Neural cell (in vitro differentiated cells): ENCODE data around the gene CUL2. TPM values are rescaled to one million over a fixed set of nuclear protein-coding genes. Genes with fewer than 3 reads are reported as not detected.

Experiments
- H2AFZ ChIP-seq: fragments of 200-600, 300-800 bp; sonication (generic), shearing (Covaris generic); 2 replicates; pipeline ENCODE4 v1.6.0; 2014; ENCODE audit warnings: low read depth, mild to moderate bottlenecking, antibody characterized with exemption, low read length, moderate library complexity
- H3F3A ChIP-seq: fragments of 200-600 bp; shearing (Covaris generic); 2 replicates; pipeline ENCODE4 v1.6.1; 2016; ENCODE audit warnings: mild to moderate bottlenecking, moderate library complexity, mixed read lengths, antibody characterized with exemption, low read length; ENCODE audit not compliant: insufficient read depth, poor library complexity, severe bottlenecking
- H3K27ac ChIP-seq: fragments of 200-600, 300-800 bp; sonication (generic), shearing (Covaris generic); 2 replicates; pipeline ENCODE4 v1.5.1; 2014; ENCODE audit warnings: mild to moderate bottlenecking, low read length, moderate library complexity
- H3K27me3 ChIP-seq: fragments of 300-800, 200-600 bp; sonication (generic), shearing (Covaris generic); 2 replicates; pipeline ENCODE4 v1.6.0; 2014; ENCODE audit warnings: mild to moderate bottlenecking, low read depth, low read length, moderate library complexity; ENCODE audit not compliant: insufficient read depth
- H3K36me3 ChIP-seq: fragments of 300-800, 200-600 bp; sonication (generic), shearing (Covaris generic); 2 replicates; pipeline ENCODE4 v1.5.1; 2014; ENCODE audit warnings: mild to moderate bottlenecking, antibody characterized with exemption, low read length, moderate library complexity; ENCODE audit not compliant: insufficient read depth
- H3K4me2 ChIP-seq: fragments of 300-800, 200-600 bp; sonication (generic), shearing (Covaris generic); 2 replicates; pipeline ENCODE4 v1.6.0; 2014; ENCODE audit warnings: mild to moderate bottlenecking, low read length
- H3K4me3 ChIP-seq: fragments of 300-800, 200-600 bp; sonication (generic), shearing (Covaris generic); 2 replicates; pipeline ENCODE4 v1.5.1; 2014; ENCODE audit warnings: mild to moderate bottlenecking, low read length, moderate library complexity
- H3K79me2 ChIP-seq: fragments of 200-600 bp; shearing (Covaris generic); replicated peaks from 2 replicates; pipeline ENCODE4 v1.6.0; 2014; ENCODE audit warnings: mild to moderate bottlenecking, low read length, moderate library complexity; ENCODE audit not compliant: insufficient read depth
- H3K9ac ChIP-seq: fragments of 300-800, 200-600 bp; sonication (generic), shearing (Covaris generic); 2 replicates; pipeline ENCODE4 v1.6.1; 2016; ENCODE audit warnings: mild to moderate bottlenecking, low read length, mixed read lengths
- H3K9me2 ChIP-seq: fragments of 200-600 bp; shearing (Covaris generic); 2 replicates; pipeline ENCODE4 v1.6.1; 2016; ENCODE audit warnings: mild to moderate bottlenecking, low read length, mixed read lengths; ENCODE audit not compliant: insufficient read depth
- H3K9me3 ChIP-seq: fragments of 200-600, 300-800 bp; sonication (generic), shearing (Covaris generic); 2 replicates; pipeline ENCODE4 v1.6.1; 2016; ENCODE audit warnings: mild to moderate bottlenecking, mixed run types, low read length, moderate library complexity, mixed read lengths
- H4K20me1 ChIP-seq: fragments of 200-600 bp; shearing (Covaris generic); 2 replicates; pipeline ENCODE4 v1.6.1; 2016; ENCODE audit warnings: mild to moderate bottlenecking, mixed run types; ENCODE audit not compliant: insufficient read depth
- CTCF ChIP-seq: fragments of 450-650 bp; IDR thresholded peaks from 2 replicates; pipeline ENCODE4 v1.5.1; 2014; ENCODE audit warnings: antibody characterized with exemption, mild to moderate bottlenecking, moderate library complexity; ENCODE audit not compliant: poor library complexity, severe bottlenecking
- EP300 ChIP-seq: fragments of 450-650 bp; conservative IDR thresholded peaks from 2 replicates; pipeline ENCODE4 v1.6.1; 2014; ENCODE audit warnings: antibody characterized with exemption, mild to moderate bottlenecking, moderate library complexity; ENCODE audit not compliant: poor library complexity, severe bottlenecking
- EZH2 ChIP-seq: fragments of 200-600, 300-800 bp; shearing (Covaris generic), sonication (generic); IDR thresholded peaks from 2 replicates; pipeline ENCODE4 v1.6.1; 2014; ENCODE audit warnings: antibody characterized with exemption, low read length, borderline replicate concordance, mild to moderate bottlenecking; ENCODE audit not compliant: insufficient read depth, poor library complexity, severe bottlenecking
- MXI1 ChIP-seq: fragments of 450-650 bp; conservative IDR thresholded peaks from 2 replicates; pipeline ENCODE4 v1.6.1; 2014; ENCODE audit warnings: antibody characterized with exemption, mild to moderate bottlenecking; ENCODE audit not compliant: poor library complexity, severe bottlenecking
- POLR2AphosphoS5 ChIP-seq: IDR thresholded peaks from 2 replicates; pipeline ENCODE4 v1.6.1; 2012
- RAD21 ChIP-seq: fragments of 450-650 bp; conservative IDR thresholded peaks from 2 replicates; pipeline ENCODE4 v1.6.1; 2014; ENCODE audit warnings: antibody characterized with exemption, mild to moderate bottlenecking, moderate library complexity
- REST ChIP-seq: IDR thresholded peaks from 2 replicates; pipeline ENCODE4 v1.6.1; 2012; ENCODE audit warnings: borderline replicate concordance
- SMC3 ChIP-seq: fragments of 450-650 bp; conservative IDR thresholded peaks from 2 replicates; pipeline ENCODE4 v1.6.1; 2014; ENCODE audit warnings: antibody characterized with exemption, mild to moderate bottlenecking, moderate library complexity; ENCODE audit not compliant: poor library complexity
- TAF1 ChIP-seq: IDR thresholded peaks from 2 replicates; pipeline ENCODE4 v1.6.1; 2012; ENCODE audit warnings: low read depth
- polyA plus RNA-seq: library from polyadenylated mRNA; depleted of rRNA; stranded (reverse); fragments of >200 nt; gene quantifications from 2 replicates; pipeline ENCODE4 v1.2.3, GENCODE V29; 2014

CUL2 gene
- polyA plus RNA-seq, 1 donor from 2014 or later, result 40.5 TPM

- Histone ChIP-seq H3K27ac (no peak overlapping the region), H4K20me1 (no peaks in the 10 kb centered on the region), H3K9me2 (no peaks in the 10 kb centered on the region), H3F3A (no peaks in the 10 kb centered on the region), H3K4me2 (no peak overlapping the region), H3K36me3 (peaks cover 4% of the 10 kb centered on the region), H3K4me3 (no peak overlapping the region), H3K9ac (no peak overlapping the region), H2AFZ (no peak overlapping the region), H3K79me2 (no peaks in the 10 kb centered on the region), H3K9me3 (no peaks in the 10 kb centered on the region), H3K27me3 (no peaks in the 10 kb centered on the region)
- no peak for TF ChIP-seq EP300
- TF ChIP-seq REST, result no peak
- TF ChIP-seq RAD21, result no peak
- no peak for TF ChIP-seq TAF1
- TF ChIP-seq CTCF, result no peak
- TF ChIP-seq POLR2AphosphoS5, result no peak
- no peak for TF ChIP-seq SMC3
- no peak for TF ChIP-seq EZH2
- TF ChIP-seq MXI1, result no peak
Measured at GRCh38 chr10:35035606-35036005, 54.5 kb downstream of the CUL2 start.

- TF ChIP-seq REST, result no peak
- no peak for TF ChIP-seq POLR2AphosphoS5
- no peak for TF ChIP-seq EP300
- TF ChIP-seq MXI1, result no peak
- peak; percentile 70 for TF ChIP-seq SMC3
- TF ChIP-seq CTCF, result peak; percentile 58
- no peak for TF ChIP-seq EZH2
- no peak for TF ChIP-seq TAF1
- peak; percentile 65 for TF ChIP-seq RAD21
- Histone ChIP-seq H3K36me3 (peaks cover 4% of the 10 kb centered on the region), H3K79me2 (no peaks in the 10 kb centered on the region), H4K20me1 (no peaks in the 10 kb centered on the region), H3K9me3 (no peaks in the 10 kb centered on the region), H3K27ac (no peak overlapping the region), H3K4me2 (no peak overlapping the region), H2AFZ (no peak overlapping the region), H3K9ac (no peak overlapping the region), H3K4me3 (no peak overlapping the region), H3K9me2 (no peaks in the 10 kb centered on the region), H3K27me3 (no peaks in the 10 kb centered on the region), H3F3A (no peaks in the 10 kb centered on the region)
Measured at GRCh38 chr10:35027567-35027966, 62.6 kb downstream of the CUL2 start.
